ENCODE data around the gene INHBB. TPM values are rescaled to one million over a fixed set of nuclear protein-coding genes. Genes with fewer than 3 reads are reported as not detected.

INHBB gene
- total RNA-seq, 6 donors from 2014 or later: 2.3 to 12.4 (median 8.0) TPM

DNA sequence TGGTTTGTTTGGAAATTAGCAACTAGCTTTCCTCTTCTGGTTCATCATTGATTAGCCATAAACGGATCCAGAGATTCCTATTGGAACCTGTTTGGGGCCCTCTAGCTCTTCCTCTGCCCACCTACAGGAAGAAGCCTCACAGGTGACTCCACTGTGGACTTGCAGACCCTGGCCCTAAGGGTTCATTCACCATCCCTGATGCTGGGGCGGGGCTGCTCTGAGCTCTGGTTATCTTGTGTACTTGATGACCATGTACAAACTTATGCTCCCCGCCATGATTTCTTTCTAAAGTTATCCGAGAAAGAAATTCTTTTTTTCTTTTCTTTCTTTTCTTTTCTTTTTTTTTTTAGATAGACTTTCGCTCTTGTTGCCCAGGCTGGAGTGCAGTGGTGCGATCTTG, 33.9 kb upstream of the INHBB start:
- no peak overlapping the region for H3K27ac ChIP-seq
- H3K4me1 ChIP-seq: peaks cover 9 to 22% (median 11%) of the 10 kb centered on the region in 4 donors
- TF ChIP-seq EP300 (IDR thresholded peaks at IDR 0.05) (no peak), POLR2A (IDR thresholded peaks at IDR 0.05) (no peak), POLR2AphosphoS5 (IDR thresholded peaks at IDR 0.05) (no peak)
- TF ChIP-seq, protein P1, sequence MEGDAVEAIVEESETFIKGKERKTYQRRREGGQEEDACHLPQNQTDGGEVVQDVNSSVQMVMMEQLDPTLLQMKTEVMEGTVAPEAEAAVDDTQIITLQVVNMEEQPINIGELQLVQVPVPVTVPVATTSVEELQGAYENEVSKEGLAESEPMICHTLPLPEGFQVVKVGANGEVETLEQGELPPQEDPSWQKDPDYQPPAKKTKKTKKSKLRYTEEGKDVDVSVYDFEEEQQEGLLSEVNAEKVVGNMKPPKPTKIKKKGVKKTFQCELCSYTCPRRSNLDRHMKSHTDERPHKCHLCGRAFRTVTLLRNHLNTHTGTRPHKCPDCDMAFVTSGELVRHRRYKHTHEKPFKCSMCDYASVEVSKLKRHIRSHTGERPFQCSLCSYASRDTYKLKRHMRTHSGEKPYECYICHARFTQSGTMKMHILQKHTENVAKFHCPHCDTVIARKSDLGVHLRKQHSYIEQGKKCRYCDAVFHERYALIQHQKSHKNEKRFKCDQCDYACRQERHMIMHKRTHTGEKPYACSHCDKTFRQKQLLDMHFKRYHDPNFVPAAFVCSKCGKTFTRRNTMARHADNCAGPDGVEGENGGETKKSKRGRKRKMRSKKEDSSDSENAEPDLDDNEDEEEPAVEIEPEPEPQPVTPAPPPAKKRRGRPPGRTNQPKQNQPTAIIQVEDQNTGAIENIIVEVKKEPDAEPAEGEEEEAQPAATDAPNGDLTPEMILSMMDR (IDR thresholded peaks at IDR 0.05): no peak
- no peak for DNase-seq
- no peak for ATAC-seq (ENCODE audit: low FRiP score in 2 of 2)
- no peak overlapping the region for H3K4me3 ChIP-seq
- 78 to 87% methylated on average over 6 of the region's 6 CpGs for WGBS, 2 donors
- H3K27me3 ChIP-seq: no peaks in the 10 kb centered on the region
- H3K9me3 ChIP-seq: no peaks in the 10 kb centered on the region
- no peaks in the 10 kb centered on the region for H3K36me3 ChIP-seq

GRCh38 chr2:120312860-120313694, 32.9 kb upstream of the INHBB start:
- Histone ChIP-seq H3K9me3 (no peaks in the 10 kb centered on the region), H3K4me1 (peaks cover 9 to 22% (median 11%) of the 10 kb centered on the region in 4 donors), H3K36me3 (no peaks in the 10 kb centered on the region), H3K27ac (peak overlapping the region in 3 of 4 donors; percentile 19 to 72 (median 53)), H3K4me3 (peak overlapping the region; percentile 10 to 56 (median 46)), H3K27me3 (no peaks in the 10 kb centered on the region)
- peak; percentile 87 for DNase-seq
- 6 to 7% methylated on average over 35 to 38 of the region's 38 CpGs for WGBS, 2 donors
- no peak for TF ChIP-seq EP300 (IDR thresholded peaks at IDR 0.05)
- TF ChIP-seq POLR2AphosphoS5 (IDR thresholded peaks at IDR 0.05): peak; percentile 16 to 26
- TF ChIP-seq, protein P1 (IDR thresholded peaks at IDR 0.05): peak; percentile 80 to 93 (median 88)
- TF ChIP-seq POLR2A (IDR thresholded peaks at IDR 0.05): peak in 1 of 4 donors; percentile 16
- ATAC-seq (ENCODE audit: low FRiP score in 2 of 2): peak; percentile 77 to 93

DNA sequence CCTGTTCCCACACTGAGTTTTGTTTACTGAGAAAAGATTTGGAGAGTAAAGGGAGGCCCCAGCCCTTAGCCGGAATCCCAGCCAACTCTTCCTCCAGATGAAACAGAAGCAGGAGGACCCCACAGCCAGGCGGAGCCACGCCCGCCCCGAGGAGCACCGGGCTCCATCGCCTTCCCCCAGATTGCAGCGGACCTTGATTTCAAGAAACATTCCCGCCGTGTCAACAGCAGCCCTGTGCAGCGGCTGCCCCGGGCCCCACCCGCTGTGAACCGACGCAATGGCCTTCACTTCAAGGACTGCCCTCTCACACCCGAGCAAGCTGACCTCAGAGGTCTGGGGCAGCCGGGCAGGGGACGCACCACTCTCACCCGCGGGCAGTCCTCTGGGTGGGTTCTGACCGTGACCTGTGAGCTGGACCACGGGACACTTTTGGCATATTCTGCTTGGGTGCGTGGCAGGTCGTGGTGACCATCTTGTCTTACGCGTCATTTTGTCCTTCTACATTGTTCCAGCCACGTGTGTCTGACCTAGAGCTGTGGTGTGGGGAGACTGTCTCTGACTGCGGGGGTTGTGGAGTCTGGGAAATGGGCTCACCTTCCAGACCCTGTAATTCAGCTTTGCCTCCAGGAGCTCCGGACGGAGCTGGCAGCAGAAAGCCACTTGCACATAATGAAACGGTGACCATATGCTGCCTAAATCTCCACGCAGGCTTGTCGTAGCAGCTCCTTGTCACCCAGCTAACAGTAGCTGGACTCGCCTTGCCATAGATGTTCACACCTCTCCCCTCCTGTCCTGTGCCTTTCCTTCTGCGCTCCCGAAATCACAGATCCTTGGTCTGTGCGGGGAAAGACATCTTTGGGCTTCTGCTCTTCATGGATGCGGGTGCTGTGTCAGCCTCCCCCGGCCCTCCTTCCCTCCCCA, 32.0 kb upstream of the INHBB start:
- peaks cover 11 to 23% (median 14%) of the 10 kb centered on the region in 4 donors for H3K4me1 ChIP-seq
- peak overlapping the region; percentile 6 to 56 (median 46) for H3K4me3 ChIP-seq
- ATAC-seq (ENCODE audit: low FRiP score in 2 of 2) (peak in 1 of 2 donors; percentile 15), DNase-seq (peak in 1 of 2 donors; percentile 84)
- peak overlapping the region in 3 of 4 donors; percentile 4 to 72 (median 19) for H3K27ac ChIP-seq
- WGBS, 2 donors: 62 to 82% methylated on average over 25 to 39 of the region's 39 CpGs
- H3K36me3 ChIP-seq: no peaks in the 10 kb centered on the region
- no peak for TF ChIP-seq EP300 (IDR thresholded peaks at IDR 0.05)
- TF ChIP-seq POLR2AphosphoS5 (IDR thresholded peaks at IDR 0.05): no peak
- no peak for TF ChIP-seq POLR2A (IDR thresholded peaks at IDR 0.05)
- TF ChIP-seq, protein P1 (IDR thresholded peaks at IDR 0.05): no peak
- no peaks in the 10 kb centered on the region for H3K9me3 ChIP-seq
- H3K27me3 ChIP-seq: no peaks in the 10 kb centered on the region

DNA sequence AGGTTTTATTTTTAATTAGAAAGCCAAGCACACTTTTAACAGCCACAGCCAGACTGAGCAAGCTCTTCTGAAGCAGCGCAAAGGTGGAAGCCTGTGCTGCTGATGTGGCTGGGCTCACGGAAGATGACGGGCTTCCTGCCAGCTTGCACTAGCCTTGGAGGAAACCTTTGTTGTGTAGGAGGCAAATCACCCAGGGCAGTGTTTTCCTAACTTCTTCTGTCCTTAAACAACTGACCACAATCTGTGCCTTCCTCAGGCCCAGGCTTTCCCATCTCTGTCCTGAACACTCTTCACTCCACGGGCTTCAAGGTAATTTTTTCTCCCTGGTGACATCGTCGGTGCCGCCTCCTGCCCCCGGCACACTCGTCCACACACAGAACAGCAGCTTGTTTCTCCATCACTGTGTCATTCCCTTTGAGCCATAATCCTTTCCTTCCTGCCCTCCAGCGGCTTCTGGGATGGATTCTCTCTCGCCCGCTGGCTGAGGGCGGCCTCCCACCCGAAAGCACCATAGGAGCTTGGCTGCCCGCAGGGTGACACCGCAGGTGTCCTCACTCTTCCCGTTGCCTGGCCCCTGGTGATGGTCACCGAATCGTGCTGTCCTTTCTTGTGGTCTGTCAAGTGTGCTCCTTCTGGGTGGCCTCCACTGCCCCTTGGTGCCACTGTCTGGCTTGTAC, 31.1 kb upstream of the INHBB start:
- Histone ChIP-seq H3K27me3 (no peaks in the 10 kb centered on the region), H3K4me1 (peaks cover 17 to 32% (median 20%) of the 10 kb centered on the region in 4 donors), H3K9me3 (no peaks in the 10 kb centered on the region), H3K4me3 (no peak overlapping the region), H3K27ac (no peak overlapping the region), H3K36me3 (no peaks in the 10 kb centered on the region)
- TF ChIP-seq, protein P1 (IDR thresholded peaks at IDR 0.05): no peak
- TF ChIP-seq EP300 (IDR thresholded peaks at IDR 0.05) (no peak), POLR2AphosphoS5 (IDR thresholded peaks at IDR 0.05) (no peak), POLR2A (IDR thresholded peaks at IDR 0.05) (no peak)
- WGBS, 2 donors: 78 to 83% methylated on average over 19 of the region's 19 CpGs
- DNase-seq: no peak
- no peak for ATAC-seq (ENCODE audit: low FRiP score in 2 of 2)
